Measurements from ENCODE around the gene ERBB2. TPM values are rescaled to one million over a fixed set of nuclear protein-coding genes. Genes with fewer than 3 reads are reported as not detected.

The ERBB2 gene
- total and polyA plus RNA-seq, 2 experiments from 2014 or later, result 46.2 to 196 TPM

DNA sequence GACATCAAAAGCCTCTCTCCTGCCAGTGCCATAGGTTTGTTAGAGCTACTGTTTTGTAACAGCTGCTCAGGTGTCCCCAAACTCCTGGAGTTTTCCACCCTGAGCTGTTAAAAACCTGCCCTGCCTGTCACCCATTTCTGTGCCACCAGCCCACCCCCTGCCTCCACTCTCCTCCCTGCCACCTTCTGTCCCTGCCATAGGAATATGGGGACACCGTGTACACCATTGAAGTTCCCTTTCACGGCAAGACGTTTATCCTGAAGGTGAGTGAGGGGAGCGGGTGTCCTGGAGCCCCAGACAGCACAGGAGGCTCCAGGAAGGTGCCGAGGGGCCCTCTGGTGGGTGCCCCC lies 39.9 kb upstream of the ERBB2 start:
- no peaks in the 10 kb centered on the region for H3K9me2 ChIP-seq (ENCODE audit: insufficient read depth)
- H3K79me2 ChIP-seq (replicated peaks; ENCODE audit: insufficient read depth), result no peaks in the 10 kb centered on the region
- H3K36me3 ChIP-seq (ENCODE audit: insufficient read depth), result no peaks in the 10 kb centered on the region
- Mint-ChIP-seq H3K9me3 (no peaks in the 10 kb centered on the region; the same call in 2 of the 3 replicates), H3K4me1 (peaks cover 43% of the 10 kb centered on the region), H3K27me3 (ENCODE audit: insufficient read depth, low read depth, poor library complexity) (peaks cover 8% of the 10 kb centered on the region), H3K27ac (no peak overlapping the region), H3K36me3 (ENCODE audit: low read depth) (peaks cover 21% of the 10 kb centered on the region), H3K4me3 (no peak overlapping the region)
- no peaks in the 10 kb centered on the region for H4K20me1 ChIP-seq (replicated peaks; ENCODE audit: insufficient read depth)
- H3K27ac ChIP-seq (ENCODE audit: low read depth), result no peak overlapping the region
- no peak overlapping the region for H2AFZ ChIP-seq
- peaks cover 7% of the 10 kb centered on the region for H3F3A ChIP-seq (replicated peaks; ENCODE audit: low read depth)
- no peak overlapping the region for H3K4me2 ChIP-seq
- peaks cover 20% of the 10 kb centered on the region for H3K4me1 ChIP-seq (ENCODE audit: insufficient read depth)
- H3K27me3 ChIP-seq (ENCODE audit: insufficient read depth), result no peaks in the 10 kb centered on the region
- no peak for ATAC-seq
- TF ChIP-seq NANOG (IDR thresholded peaks at IDR 0.05; ENCODE audit: borderline replicate concordance) (no peak), CREB1 (CRISPR knock-in tag; IDR thresholded peaks at IDR 0.05; ENCODE audit: low read depth) (no peak), POLR2AphosphoS5 (IDR thresholded peaks at IDR 0.05; ENCODE audit: low read depth) (no peak), EZH2phosphoT487 (IDR thresholded peaks at IDR 0.05; ENCODE audit: unreplicated experiment) (no peak), STAT1 (IDR thresholded peaks at IDR 0.05; ENCODE audit: unreplicated experiment) (no peak), ZNF114 (CRISPR knock-in tag; IDR thresholded peaks at IDR 0.05) (no peak)
- DNase-seq (ENCODE audit: low spot score), result no peak
- H3K4me3 ChIP-seq, result no peak overlapping the region

DNA sequence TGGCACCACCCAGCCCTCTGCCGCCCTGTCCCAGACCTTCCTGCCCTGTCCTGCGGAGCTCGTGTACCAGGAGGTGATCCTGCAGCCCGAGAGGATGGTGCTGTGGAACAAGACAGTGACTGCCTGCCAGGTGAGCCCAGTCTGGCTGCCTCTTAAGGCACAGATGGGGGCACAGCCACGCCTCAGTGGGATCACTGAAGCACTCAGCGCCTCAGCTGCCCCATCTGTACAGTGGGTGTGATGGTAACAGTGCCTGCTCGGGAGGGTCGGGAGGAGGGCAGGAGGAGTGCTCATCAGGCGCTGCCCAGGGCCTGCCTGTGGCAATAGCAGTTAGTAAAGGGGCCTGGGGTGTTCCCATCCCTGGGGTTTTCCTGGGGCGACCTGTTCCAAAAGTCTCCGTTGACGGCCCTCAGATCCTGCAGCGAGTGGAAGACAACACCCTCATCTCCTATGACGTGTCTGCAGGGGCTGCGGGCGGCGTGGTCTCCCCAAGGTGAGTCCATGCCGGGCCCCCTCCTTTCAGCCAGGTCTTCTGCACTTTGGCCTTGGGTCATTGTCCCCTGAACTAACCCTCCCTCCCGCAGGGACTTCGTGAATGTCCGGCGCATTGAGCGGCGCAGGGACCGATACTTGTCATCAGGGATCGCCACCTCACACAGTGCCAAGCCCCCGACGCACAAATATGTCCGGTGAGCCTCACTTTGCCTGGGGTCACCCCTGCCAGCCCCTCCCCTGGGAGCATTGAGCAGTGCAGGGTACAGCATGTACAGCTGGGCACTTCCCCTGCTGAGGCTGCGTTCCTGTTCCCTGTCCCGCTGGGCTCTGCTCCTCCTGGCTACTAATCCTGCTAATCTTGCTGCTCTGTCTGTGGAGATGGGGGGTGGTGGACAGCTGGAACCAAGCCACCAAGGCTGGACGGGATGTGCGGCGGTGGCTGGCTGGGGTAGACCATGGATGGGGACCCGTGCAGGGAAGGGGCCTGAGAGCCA lies 39.2 kb upstream of the ERBB2 start:
- H3K4me3 ChIP-seq, result no peak overlapping the region
- peaks cover 6% of the 10 kb centered on the region for H3K27me3 Mint-ChIP-seq (ENCODE audit: insufficient read depth, low read depth, poor library complexity)
- H3K4me2 ChIP-seq, result no peak overlapping the region
- H3K36me3 Mint-ChIP-seq (ENCODE audit: low read depth), result peaks cover 14% of the 10 kb centered on the region; the same call in 2 of the 3 replicates
- TF ChIP-seq ZNF114 (CRISPR knock-in tag; IDR thresholded peaks at IDR 0.05) (no peak), POLR2AphosphoS5 (IDR thresholded peaks at IDR 0.05; ENCODE audit: low read depth) (no peak), STAT1 (IDR thresholded peaks at IDR 0.05; ENCODE audit: unreplicated experiment) (no peak)
- H3K27ac Mint-ChIP-seq, result peak overlapping the region; percentile 52
- no peaks in the 10 kb centered on the region for H4K20me1 ChIP-seq (replicated peaks; ENCODE audit: insufficient read depth)
- H3K4me3 Mint-ChIP-seq, result no peak overlapping the region; the same call in 2 of the 3 replicates
- H3K4me1 Mint-ChIP-seq, result peaks cover 43% of the 10 kb centered on the region
- H3K79me2 ChIP-seq (replicated peaks; ENCODE audit: insufficient read depth), result no peaks in the 10 kb centered on the region
- H3K36me3 ChIP-seq (ENCODE audit: insufficient read depth), result no peaks in the 10 kb centered on the region
- no peak overlapping the region for H2AFZ ChIP-seq
- H3F3A ChIP-seq (replicated peaks; ENCODE audit: low read depth), result peaks cover 3% of the 10 kb centered on the region
- H3K9me3 Mint-ChIP-seq, result no peaks in the 10 kb centered on the region; the same call in 2 of the 3 replicates
- DNase-seq (ENCODE audit: low spot score), result no peak
- ATAC-seq, result no peak
- H3K27ac ChIP-seq (ENCODE audit: low read depth), result no peak overlapping the region
- peaks cover 2% of the 10 kb centered on the region; the same call in 1 of the 2 replicates for H3K27me3 ChIP-seq (ENCODE audit: insufficient read depth)
- H3K4me1 ChIP-seq (ENCODE audit: insufficient read depth), result peaks cover 26% of the 10 kb centered on the region
- no peaks in the 10 kb centered on the region for H3K9me2 ChIP-seq (ENCODE audit: insufficient read depth)

DNA sequence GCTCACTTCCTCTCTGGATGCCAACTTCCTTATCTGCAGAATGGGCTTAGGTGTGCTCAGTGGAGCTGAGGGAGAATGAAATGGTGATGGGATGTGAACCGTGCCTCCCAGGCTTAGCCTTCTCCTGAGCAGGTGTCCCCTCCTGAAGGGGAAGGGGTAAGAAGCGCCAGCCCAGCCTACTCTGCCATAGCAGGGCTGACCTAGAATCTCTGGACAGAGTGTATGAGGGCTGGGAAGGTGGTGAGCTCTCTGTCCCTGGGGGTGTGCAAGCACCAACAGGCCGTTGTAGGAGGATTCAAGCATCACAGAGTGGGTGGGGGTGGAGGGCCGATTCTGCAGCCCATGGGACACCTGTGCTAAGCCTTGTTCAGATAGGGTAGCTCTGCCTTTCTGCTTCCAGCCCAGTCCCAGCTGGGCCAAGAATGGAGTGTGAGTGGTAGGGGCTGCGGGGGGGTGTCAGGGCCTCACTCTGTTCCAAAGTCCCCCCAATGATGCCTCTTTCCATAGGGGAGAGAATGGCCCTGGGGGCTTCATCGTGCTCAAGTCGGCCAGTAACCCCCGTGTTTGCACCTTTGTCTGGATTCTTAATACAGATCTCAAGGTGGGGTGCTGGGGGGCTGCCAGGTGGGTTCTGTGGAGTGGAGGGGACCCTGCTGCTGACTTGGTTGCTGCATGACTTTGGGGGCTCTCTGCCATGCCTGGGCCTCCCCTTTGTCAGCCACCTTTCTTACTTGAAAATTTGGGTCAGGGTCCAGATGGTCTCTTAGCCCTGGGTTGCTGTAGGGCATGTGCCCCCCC lies 37.9 kb upstream of the ERBB2 start:
- no peak overlapping the region for H2AFZ ChIP-seq
- Mint-ChIP-seq H3K9me3 (no peaks in the 10 kb centered on the region; the same call in 2 of the 3 replicates), H3K4me3 (no peak overlapping the region), H3K27ac (no peak overlapping the region), H3K4me1 (peaks cover 49% of the 10 kb centered on the region), H3K27me3 (ENCODE audit: insufficient read depth, low read depth, poor library complexity) (peaks cover 13% of the 10 kb centered on the region), H3K36me3 (ENCODE audit: low read depth) (peaks cover 14% of the 10 kb centered on the region; the same call in 2 of the 3 replicates)
- H3K4me1 ChIP-seq (ENCODE audit: insufficient read depth), result peaks cover 38% of the 10 kb centered on the region
- no peak overlapping the region for H3K4me3 ChIP-seq
- peaks cover 13% of the 10 kb centered on the region for H3K27me3 ChIP-seq (ENCODE audit: insufficient read depth)
- no peak overlapping the region for H3K27ac ChIP-seq (ENCODE audit: low read depth)
- H3K9me2 ChIP-seq (ENCODE audit: insufficient read depth), result no peaks in the 10 kb centered on the region
- peaks cover 3% of the 10 kb centered on the region for H3F3A ChIP-seq (replicated peaks; ENCODE audit: low read depth)
- H3K79me2 ChIP-seq (replicated peaks; ENCODE audit: insufficient read depth), result no peaks in the 10 kb centered on the region
- no peaks in the 10 kb centered on the region; the same call in 1 of the 2 replicates for H4K20me1 ChIP-seq (replicated peaks; ENCODE audit: insufficient read depth)
- DNase-seq (ENCODE audit: low spot score) (no peak), ATAC-seq (no peak)
- no peaks in the 10 kb centered on the region for H3K36me3 ChIP-seq (ENCODE audit: insufficient read depth)
- H3K4me2 ChIP-seq, result no peak overlapping the region
- TF ChIP-seq ZNF114 (CRISPR knock-in tag; IDR thresholded peaks at IDR 0.05), result no peak
- no peak for TF ChIP-seq ZNF331 (CRISPR knock-in tag; IDR thresholded peaks at IDR 0.05; ENCODE audit: low read depth)
- TF ChIP-seq EZH2phosphoT487 (IDR thresholded peaks at IDR 0.05; ENCODE audit: unreplicated experiment), result no peak
- TF ChIP-seq, protein P1, sequence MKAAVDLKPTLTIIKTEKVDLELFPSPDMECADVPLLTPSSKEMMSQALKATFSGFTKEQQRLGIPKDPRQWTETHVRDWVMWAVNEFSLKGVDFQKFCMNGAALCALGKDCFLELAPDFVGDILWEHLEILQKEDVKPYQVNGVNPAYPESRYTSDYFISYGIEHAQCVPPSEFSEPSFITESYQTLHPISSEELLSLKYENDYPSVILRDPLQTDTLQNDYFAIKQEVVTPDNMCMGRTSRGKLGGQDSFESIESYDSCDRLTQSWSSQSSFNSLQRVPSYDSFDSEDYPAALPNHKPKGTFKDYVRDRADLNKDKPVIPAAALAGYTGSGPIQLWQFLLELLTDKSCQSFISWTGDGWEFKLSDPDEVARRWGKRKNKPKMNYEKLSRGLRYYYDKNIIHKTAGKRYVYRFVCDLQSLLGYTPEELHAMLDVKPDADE (IDR thresholded peaks at IDR 0.05), result no peak
- TF ChIP-seq, protein P2, sequence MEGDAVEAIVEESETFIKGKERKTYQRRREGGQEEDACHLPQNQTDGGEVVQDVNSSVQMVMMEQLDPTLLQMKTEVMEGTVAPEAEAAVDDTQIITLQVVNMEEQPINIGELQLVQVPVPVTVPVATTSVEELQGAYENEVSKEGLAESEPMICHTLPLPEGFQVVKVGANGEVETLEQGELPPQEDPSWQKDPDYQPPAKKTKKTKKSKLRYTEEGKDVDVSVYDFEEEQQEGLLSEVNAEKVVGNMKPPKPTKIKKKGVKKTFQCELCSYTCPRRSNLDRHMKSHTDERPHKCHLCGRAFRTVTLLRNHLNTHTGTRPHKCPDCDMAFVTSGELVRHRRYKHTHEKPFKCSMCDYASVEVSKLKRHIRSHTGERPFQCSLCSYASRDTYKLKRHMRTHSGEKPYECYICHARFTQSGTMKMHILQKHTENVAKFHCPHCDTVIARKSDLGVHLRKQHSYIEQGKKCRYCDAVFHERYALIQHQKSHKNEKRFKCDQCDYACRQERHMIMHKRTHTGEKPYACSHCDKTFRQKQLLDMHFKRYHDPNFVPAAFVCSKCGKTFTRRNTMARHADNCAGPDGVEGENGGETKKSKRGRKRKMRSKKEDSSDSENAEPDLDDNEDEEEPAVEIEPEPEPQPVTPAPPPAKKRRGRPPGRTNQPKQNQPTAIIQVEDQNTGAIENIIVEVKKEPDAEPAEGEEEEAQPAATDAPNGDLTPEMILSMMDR (conservative IDR thresholded peaks at IDR 0.05; ENCODE audit: low read depth in 2 of 2), result no peak
- no peak for TF ChIP-seq STAT1 (IDR thresholded peaks at IDR 0.05; ENCODE audit: unreplicated experiment)

All from GM23338 (cell line).